ENCODE results near the gene MAML3. TPM values are rescaled to one million over a fixed set of nuclear protein-coding genes. Genes with fewer than 3 reads are reported as not detected.

Gene MAML3
- total RNA-seq, 6 experiments from 2014 or later, result 1.2 to 1.9 (median 1.6) TPM

- no peaks in the 10 kb centered on the region for H3K36me3 Mint-ChIP-seq (ENCODE audit: low read depth)
- H3K27ac Mint-ChIP-seq, result no peak overlapping the region
- peaks cover 6% of the 10 kb centered on the region for H3K27me3 Mint-ChIP-seq (ENCODE audit: insufficient read depth)
- no peak overlapping the region for H3K4me3 Mint-ChIP-seq
- DNase-seq, result no peak
- no peaks in the 10 kb centered on the region for H3K9me3 Mint-ChIP-seq
- TF ChIP-seq CTCF (IDR thresholded peaks at IDR 0.05), result no peak
- peaks cover 13% of the 10 kb centered on the region for H3K4me1 Mint-ChIP-seq (ENCODE audit: low read depth)
Measured at GRCh38 chr4:139799615-139800014, 354.4 kb downstream of the MAML3 start.

GRCh38 chr4:139798456-139798855 lies 355.5 kb downstream of the MAML3 start:
- peaks cover 6% of the 10 kb centered on the region for H3K27me3 Mint-ChIP-seq (ENCODE audit: insufficient read depth)
- no peak for DNase-seq
- H3K9me3 Mint-ChIP-seq, result no peaks in the 10 kb centered on the region
- no peak overlapping the region for H3K27ac Mint-ChIP-seq
- no peak for TF ChIP-seq CTCF (IDR thresholded peaks at IDR 0.05)
- H3K36me3 Mint-ChIP-seq (ENCODE audit: low read depth), result no peaks in the 10 kb centered on the region
- H3K4me1 Mint-ChIP-seq (ENCODE audit: low read depth), result peaks cover 19% of the 10 kb centered on the region
- no peak overlapping the region for H3K4me3 Mint-ChIP-seq

GRCh38 chr4:139797287-139797686 lies 356.7 kb downstream of the MAML3 start:
- Mint-ChIP-seq H3K4me1 (ENCODE audit: low read depth) (peaks cover 19% of the 10 kb centered on the region), H3K27me3 (ENCODE audit: insufficient read depth) (peaks cover 6% of the 10 kb centered on the region), H3K36me3 (ENCODE audit: low read depth) (no peaks in the 10 kb centered on the region), H3K4me3 (no peak overlapping the region), H3K27ac (no peak overlapping the region), H3K9me3 (no peaks in the 10 kb centered on the region)
- no peak for TF ChIP-seq CTCF (IDR thresholded peaks at IDR 0.05)
- no peak for DNase-seq

GRCh38 chr4:139795527-139796314 lies 358.3 kb downstream of the MAML3 start:
- H3K4me3 Mint-ChIP-seq, result no peak overlapping the region
- no peaks in the 10 kb centered on the region for H3K36me3 Mint-ChIP-seq (ENCODE audit: low read depth)
- peak; percentile 2 for DNase-seq
- H3K27me3 Mint-ChIP-seq (ENCODE audit: insufficient read depth), result peaks cover 5% of the 10 kb centered on the region; the same call in 1 of the 2 replicates
- no peak overlapping the region for H3K27ac Mint-ChIP-seq
- peaks cover 19% of the 10 kb centered on the region for H3K4me1 Mint-ChIP-seq (ENCODE audit: low read depth)
- no peaks in the 10 kb centered on the region for H3K9me3 Mint-ChIP-seq
- TF ChIP-seq CTCF (IDR thresholded peaks at IDR 0.05), result no peak

GRCh38 chr4:139794158-139794954 lies 359.6 kb downstream of the MAML3 start:
- peaks cover 5% of the 10 kb centered on the region for H3K27me3 Mint-ChIP-seq (ENCODE audit: insufficient read depth)
- no peaks in the 10 kb centered on the region for H3K36me3 Mint-ChIP-seq (ENCODE audit: low read depth)
- no peaks in the 10 kb centered on the region for H3K9me3 Mint-ChIP-seq
- peaks cover 19% of the 10 kb centered on the region for H3K4me1 Mint-ChIP-seq (ENCODE audit: low read depth)
- H3K4me3 Mint-ChIP-seq, result no peak overlapping the region
- no peak overlapping the region for H3K27ac Mint-ChIP-seq
- peak; percentile 30 for DNase-seq
- no peak for TF ChIP-seq CTCF (IDR thresholded peaks at IDR 0.05)

All from HFFc6 (cell line).